GM19023 (cell line): ENCODE results near the gene LARP1.

ENCODE experiments used
- ATAC-seq: cut with Tn5 transposase; IDR thresholded peaks from one replicate; pipeline ENCODE4 v1.9.1; 2021; ENCODE audit warnings: mild to moderate bottlenecking, moderate library complexity; ENCODE audit not compliant: unreplicated experiment

The LARP1 gene

DNA sequence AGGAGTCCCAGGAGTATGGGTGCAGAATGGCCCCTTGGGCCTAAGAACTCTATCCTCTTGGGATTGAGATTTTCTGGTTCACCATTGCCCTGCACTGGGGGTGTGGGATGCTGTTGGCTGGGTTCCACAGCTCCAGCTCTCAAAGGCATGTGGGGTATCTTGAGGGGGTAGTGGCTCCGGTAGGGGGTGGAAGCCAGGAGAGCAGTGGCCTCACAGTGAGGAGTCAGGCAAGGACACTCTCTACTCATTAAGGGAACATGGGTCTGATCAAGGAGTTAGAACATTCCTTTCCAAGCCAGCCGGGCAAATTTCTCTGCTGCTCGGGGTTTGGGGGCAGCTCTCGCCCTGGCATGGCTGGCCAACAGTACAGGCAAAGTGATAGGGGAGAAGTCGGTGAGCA, 33.0 kb downstream of the LARP1 start:
- no peak for ATAC-seq

DNA sequence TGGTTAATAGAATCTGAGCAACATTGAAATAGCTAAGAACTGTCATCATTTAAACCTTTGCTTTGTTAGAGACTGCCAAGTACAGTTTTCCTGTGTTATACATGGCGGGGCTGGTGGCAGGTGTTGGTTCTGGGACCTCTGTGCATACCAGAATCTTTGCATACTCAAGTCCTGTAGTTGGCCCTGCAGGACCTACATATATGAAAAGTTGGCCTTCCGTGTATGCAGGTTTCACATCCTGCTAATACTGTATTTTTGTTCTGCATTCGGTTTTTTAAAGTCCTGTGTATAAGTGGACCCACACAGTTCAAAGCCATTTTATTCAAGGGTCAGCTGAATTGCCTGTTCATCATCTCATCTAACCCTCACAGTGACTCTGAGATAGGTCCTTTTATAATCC, 36.4 kb downstream of the LARP1 start:
- peak; percentile 77 for ATAC-seq

DNA sequence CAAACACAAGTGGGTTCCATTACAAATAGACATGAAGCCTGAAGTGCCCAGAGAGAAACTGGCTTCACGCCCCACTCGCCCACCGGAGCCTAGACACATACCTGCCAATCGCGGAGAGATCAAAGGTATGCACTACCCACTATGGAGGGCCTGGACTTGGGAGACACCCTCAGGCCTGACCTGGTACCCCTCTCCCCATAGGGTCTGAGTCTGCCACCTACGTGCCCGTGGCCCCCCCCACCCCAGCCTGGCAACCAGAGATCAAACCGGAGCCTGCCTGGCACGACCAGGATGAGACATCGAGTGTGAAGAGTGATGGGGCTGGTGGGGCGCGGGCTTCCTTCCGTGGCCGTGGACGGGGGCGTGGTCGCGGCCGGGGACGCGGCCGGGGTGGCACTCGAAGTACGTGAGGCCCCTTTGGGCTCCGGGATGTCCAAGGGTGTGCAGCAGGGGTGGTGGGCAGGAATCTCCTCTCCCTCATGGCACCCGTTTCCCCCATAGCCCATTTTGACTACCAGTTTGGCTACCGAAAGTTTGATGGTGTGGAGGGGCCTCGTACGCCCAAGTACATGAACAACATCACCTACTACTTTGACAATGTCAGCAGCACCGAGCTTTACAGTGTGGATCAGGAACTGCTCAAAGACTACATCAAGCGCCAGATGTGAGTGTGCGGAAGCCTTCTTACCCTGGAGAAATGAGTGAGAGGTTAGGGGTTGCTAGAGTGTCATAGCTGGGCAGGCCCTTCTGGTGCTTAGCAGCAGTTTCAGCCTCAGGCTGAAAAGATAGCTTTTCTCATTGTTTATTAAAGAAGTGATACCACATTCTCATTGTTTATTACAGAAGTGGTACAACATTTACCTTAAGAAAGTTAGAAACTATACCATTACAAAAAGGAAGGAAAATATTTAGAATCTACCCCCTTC, 38.7 kb downstream of the LARP1 start:
- ATAC-seq: no peak

DNA sequence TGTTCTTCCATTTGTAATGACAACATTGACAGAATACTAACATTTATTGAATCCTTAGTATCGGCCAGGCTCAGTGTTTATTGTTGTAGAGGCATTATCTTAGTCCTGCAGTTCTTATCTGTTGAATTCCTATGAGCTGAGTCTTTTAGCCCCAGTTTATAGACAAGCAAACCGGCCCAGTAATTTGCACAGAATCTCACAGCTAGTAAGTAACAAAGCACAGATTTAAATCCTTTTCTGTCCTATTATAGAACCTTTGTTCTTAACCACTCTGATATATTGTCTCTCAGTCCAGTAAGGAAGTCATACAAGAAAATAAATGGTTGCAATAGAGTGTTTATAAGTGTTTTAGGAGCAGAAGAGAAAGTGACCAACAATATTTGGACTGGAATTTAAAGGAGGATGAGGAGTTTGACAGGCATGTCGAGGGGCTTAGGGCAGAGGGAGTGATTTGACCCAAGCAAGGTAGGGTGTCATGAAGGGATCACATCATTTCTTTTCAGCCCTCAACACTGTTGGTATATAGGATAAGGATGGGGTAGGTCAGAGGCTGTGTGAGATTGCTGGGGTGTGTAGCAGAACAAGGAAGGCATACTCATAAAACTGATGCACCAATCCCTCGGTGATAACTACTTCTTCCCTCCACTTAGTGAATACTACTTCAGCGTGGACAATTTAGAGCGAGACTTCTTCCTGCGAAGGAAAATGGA, 39.5 kb downstream of the LARP1 start:
- ATAC-seq: no peak

- no peak for ATAC-seq
These were observed 40.0 kb downstream of the LARP1 start for GRCh38 chr5:154795235-154795596.

DNA sequence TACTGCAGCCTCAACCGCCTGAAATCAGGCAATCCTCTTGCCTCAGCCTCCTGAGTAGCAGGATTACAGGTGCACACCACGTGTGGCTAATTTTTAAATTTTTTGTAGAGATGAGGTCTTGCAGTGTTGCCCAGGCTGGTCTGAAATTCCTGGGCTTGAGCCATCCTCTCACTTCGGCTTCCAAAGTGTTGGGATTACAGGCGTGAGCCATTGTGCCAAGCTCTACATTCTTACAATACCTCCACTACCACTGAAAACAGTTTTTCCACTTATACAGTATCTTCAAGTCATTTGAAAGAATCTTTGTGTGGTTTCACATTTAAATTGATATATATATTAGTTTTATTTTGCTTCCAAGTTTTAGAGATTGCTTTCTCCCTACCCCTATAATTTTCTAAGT, 42.6 kb downstream of the LARP1 start:
- ATAC-seq: no peak

GRCh38 chr5:154800582-154800981, 45.4 kb downstream of the LARP1 start:
- no peak for ATAC-seq

DNA sequence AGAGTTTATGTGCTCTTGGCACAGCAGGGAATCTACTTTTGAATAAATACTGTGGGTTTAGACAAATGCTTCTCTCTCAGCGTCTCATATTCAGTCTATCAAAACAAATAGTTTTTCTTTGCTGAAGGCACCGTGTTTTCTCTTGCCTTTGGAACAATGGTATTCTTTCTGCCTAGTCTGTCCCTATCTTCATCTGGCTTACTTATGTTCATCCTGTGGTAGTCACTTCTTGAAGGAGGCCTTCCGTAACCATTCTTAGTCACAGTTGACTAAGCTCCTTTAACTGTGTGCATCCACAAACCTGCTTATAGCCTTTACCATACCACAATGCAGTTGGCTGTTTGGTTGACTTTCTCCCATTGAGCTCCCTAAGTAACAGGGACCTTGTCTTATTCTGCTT, 45.9 kb downstream of the LARP1 start:
- no peak for ATAC-seq

DNA sequence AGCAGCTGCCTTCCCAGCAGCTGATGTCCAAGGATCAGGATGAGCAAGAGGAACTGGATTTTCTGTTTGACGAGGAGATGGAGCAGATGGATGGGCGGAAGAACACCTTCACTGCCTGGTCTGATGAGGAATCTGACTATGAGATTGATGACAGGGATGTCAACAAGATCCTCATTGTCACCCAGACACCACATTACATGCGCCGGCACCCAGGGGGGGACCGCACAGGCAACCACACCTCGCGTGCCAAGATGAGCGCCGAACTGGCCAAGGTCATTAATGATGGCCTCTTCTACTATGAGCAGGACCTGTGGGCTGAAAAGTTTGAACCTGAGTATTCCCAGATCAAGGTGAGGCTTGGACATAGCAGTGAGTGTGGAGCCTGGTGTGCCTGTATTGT, 46.9 kb downstream of the LARP1 start:
- ATAC-seq: no peak

DNA sequence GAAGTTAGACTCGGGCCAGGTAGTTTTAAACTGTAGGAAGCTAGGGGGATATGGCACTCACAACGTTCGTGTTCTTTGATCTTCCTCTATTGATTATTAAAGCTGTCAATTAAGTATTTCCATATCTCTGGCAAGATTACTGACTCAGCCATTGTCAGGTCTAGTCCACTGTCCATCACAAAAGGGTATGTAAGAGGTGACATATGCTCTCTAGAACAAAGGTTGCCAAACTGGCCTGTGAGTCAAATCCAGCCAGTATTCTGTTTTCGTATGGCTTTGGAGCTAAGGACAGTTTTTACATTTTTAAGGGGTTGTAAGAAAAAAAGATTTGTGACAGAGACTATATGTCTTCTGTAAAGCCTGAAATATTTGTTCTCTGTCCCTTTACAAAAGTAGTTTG, 51.0 kb downstream of the LARP1 start:
- ATAC-seq: no peak

DNA sequence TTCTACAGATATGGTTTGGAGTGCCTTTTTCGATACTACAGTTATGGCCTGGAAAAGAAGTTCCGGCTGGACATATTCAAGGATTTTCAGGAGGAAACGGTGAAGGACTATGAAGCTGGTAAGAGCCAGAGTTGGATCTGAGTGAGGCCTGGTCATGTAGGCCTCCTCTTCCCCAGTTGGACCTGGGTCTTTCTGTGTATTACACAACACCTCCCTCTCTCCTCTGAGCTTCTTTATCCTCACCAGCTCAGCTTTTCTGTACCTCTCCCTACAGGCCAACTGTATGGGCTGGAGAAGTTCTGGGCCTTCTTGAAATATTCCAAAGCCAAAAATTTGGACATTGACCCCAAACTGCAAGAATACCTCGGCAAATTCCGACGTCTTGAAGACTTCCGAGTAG, 56.1 kb downstream of the LARP1 start:
- no peak for ATAC-seq

- ATAC-seq: no peak
These were observed 56.7 kb downstream of the LARP1 start for GRCh38 chr5:154811653-154812465.

DNA sequence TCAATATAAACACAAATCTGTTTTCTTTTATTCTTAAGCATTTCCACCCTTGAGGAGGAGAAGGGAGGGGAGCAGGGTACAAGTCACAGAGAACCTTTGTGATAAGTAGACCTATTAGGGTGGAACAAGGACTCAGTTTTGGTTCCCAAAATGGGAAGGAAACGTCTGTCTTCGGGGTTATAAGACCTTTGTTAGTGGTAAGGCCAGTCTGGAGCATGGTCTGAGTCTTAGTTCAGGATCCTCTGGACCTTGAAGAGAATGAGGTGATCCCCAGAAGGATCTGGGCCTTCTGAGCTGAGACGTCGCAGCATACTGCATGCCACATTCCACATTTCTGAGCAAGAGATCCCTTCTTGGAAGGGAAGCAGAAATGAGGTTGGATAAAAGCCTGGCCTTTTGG, 58.0 kb downstream of the LARP1 start:
- no peak for ATAC-seq

GRCh38 chr5:154813736-154814135, 58.6 kb downstream of the LARP1 start:
- ATAC-seq: no peak

GRCh38 chr5:154815025-154815424, 59.8 kb downstream of the LARP1 start:
- ATAC-seq: no peak

- ATAC-seq: no peak
These were observed 60.6 kb downstream of the LARP1 start for GRCh38 chr5:154815684-154816247.

GRCh38 chr5:154816891-154817492, 61.8 kb downstream of the LARP1 start:
- no peak for ATAC-seq

GRCh38 chr5:154817815-154818214, 62.6 kb downstream of the LARP1 start:
- ATAC-seq: no peak

GRCh38 chr5:154818471-154819116, 63.4 kb downstream of the LARP1 start:
- ATAC-seq: no peak

- no peak for ATAC-seq
These were observed 64.4 kb downstream of the LARP1 start for GRCh38 chr5:154819546-154819945.
